Colonic mucosa (tissue), 4 donors: Measurements from ENCODE around the gene GABRD. TPM values are rescaled to one million over a fixed set of nuclear protein-coding genes. Genes with fewer than 3 reads are reported as not detected.

Experiments used
- DNase-seq: peaks from one replicate; pipeline ENCODE4 v3.0.0-alpha.2; 2020
- H3K27ac ChIP-seq: fragments of 200-600 bp; one replicate; pipeline ENCODE4 v1.8.0; 2021
- H3K27me3 ChIP-seq: fragments of 200-600 bp; one replicate; pipeline ENCODE4 v1.8.0; 2021
- H3K36me3 ChIP-seq: fragments of 200-600 bp; one replicate; pipeline ENCODE4 v1.8.0; 2021
- H3K4me1 ChIP-seq: fragments of 200-600 bp; one replicate; pipeline ENCODE4 v1.8.0; 2021; ENCODE audit warnings: mild to moderate bottlenecking
- H3K4me3 ChIP-seq: fragments of 200-600 bp; one replicate; pipeline ENCODE4 v1.8.0; 2021
- H3K9ac ChIP-seq, 2 donors: one replicate each; pipeline ENCODE4 v1.7.0; 2013; ENCODE audit warnings: control low read depth in 2 of 2, low read depth in 2 of 2, low read length in 2 of 2
- H3K9me3 ChIP-seq: fragments of 200-600 bp; one replicate; pipeline ENCODE4 v1.8.0; 2021
- intact Hi-C: fragments of 100-400 bp; cut with DNase I; formaldehyde crosslinking; loops from one replicate; pipeline ENCODE4 v1.14.1; 2022
- total RNA-seq, 2 donors: library from RNA; stranded (reverse); fragmentation: NEBNext Ultra II Directional in 1 of 2; extraction: Animal tissue kit (Norgen Biotek cat#: 25700) in 1 of 2; gene quantifications; one replicate each; pipeline ENCODE4 v1.2.1, GENCODE V29; 2021
- TF ChIP-seq, protein P1 (sequence below): fragments of 200-600 bp; IDR thresholded peaks from one replicate; pipeline ENCODE4 v1.8.0; 2022; ENCODE audit warnings: antibody characterized with exemption, mild to moderate bottlenecking
- donor health status: healthy.
- donor health status: DM: no; HTN: no; CAD: no.
- donor health status: DM: no; HTN: no; CAD: no.

Gene GABRD
- total RNA-seq, 2 donors from 2014 or later: 0.15 to 0.21 TPM

DNA sequence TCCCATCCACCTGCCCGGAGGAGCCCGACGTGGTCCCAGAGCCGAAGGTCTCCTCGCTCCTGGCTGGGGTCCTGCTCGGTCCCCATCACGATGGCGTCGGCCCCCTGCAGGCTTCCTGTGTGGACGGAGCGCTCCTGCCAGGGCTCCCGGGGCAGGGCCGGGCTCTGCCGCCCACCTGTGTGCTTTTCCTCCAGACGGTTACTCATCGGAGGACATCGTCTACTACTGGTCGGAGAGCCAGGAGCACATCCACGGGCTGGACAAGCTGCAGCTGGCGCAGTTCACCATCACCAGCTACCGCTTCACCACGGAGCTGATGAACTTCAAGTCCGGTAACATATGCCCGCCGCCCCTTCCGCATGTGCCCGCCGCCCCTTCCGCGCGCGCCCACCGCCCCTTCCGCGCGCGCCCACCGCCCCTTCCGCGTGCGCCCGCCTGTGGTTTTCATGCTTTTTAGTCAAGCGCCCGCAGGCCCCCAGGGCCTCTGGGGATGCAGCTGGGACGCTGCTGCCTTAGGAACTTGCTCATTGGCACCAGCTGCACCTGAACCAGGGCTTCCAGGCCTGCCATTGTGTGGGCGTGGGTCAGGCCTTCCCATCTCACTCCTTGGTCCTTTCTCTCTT is 8.9 kb downstream of the GABRD start:
- intact Hi-C loops: no loop called here
- TF ChIP-seq, protein P1, sequence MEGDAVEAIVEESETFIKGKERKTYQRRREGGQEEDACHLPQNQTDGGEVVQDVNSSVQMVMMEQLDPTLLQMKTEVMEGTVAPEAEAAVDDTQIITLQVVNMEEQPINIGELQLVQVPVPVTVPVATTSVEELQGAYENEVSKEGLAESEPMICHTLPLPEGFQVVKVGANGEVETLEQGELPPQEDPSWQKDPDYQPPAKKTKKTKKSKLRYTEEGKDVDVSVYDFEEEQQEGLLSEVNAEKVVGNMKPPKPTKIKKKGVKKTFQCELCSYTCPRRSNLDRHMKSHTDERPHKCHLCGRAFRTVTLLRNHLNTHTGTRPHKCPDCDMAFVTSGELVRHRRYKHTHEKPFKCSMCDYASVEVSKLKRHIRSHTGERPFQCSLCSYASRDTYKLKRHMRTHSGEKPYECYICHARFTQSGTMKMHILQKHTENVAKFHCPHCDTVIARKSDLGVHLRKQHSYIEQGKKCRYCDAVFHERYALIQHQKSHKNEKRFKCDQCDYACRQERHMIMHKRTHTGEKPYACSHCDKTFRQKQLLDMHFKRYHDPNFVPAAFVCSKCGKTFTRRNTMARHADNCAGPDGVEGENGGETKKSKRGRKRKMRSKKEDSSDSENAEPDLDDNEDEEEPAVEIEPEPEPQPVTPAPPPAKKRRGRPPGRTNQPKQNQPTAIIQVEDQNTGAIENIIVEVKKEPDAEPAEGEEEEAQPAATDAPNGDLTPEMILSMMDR: no peak
- no peak for DNase-seq
- H3K4me3 ChIP-seq: no peak overlapping the region
- no peak overlapping the region for H3K9ac ChIP-seq
- no peaks in the 10 kb centered on the region for H3K9me3 ChIP-seq
- no peaks in the 10 kb centered on the region for H3K4me1 ChIP-seq
- H3K27ac ChIP-seq: no peak overlapping the region
- H3K27me3 ChIP-seq: no peaks in the 10 kb centered on the region
- no peaks in the 10 kb centered on the region for H3K36me3 ChIP-seq

DNA sequence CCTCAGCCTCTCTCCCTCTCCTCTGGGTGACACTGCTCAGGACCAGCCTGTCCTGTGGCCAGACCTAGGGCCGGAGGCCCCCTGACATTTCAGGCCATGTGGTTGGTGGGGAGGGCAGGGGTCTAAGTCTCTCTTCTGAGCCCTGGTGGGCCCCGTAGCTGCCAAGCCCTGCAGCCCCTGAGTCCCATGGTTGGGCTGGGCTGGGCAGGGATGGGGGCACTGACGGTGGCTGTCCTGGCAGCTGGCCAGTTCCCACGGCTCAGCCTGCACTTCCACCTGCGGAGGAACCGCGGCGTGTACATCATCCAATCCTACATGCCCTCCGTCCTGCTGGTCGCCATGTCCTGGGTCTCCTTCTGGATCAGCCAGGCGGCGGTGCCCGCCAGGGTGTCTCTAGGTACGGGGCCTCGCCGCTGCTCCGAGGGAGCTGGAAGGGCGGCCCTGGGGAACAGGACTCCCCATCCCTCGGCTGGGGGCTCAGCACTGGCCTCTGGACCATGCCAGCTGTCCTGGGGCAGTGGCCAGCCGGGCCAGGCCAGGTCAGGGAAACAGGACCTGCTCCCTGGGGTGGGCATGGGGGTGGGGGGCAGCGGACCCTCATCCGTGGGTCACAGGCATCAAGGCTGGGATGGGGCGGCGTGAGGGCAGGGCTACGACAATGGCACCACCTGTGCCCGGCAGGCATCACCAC is 9.9 kb downstream of the GABRD start:
- TF ChIP-seq, protein P1: no peak
- Histone ChIP-seq H3K36me3 (no peaks in the 10 kb centered on the region), H3K27ac (no peak overlapping the region), H3K4me3 (no peak overlapping the region), H3K27me3 (no peaks in the 10 kb centered on the region), H3K4me1 (no peaks in the 10 kb centered on the region), H3K9me3 (no peaks in the 10 kb centered on the region), H3K9ac (no peak overlapping the region)
- no peak for DNase-seq
- intact Hi-C loops: no loop called here

DNA sequence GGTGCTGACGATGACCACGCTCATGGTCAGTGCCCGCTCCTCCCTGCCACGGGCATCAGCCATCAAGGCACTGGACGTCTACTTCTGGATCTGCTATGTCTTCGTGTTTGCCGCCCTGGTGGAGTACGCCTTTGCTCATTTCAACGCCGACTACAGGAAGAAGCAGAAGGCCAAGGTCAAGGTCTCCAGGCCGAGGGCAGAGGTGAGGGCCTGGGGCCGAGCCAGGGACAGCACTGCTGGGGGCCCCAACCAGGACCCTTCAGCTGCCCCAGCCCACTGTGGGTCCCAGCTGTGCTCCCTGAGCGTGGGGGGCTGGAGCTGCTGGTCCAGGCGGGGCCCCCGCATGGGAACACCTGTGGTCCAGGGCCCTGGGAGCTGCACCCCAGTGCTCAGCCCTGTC is 10.4 kb downstream of the GABRD start:
- no peak for DNase-seq
- no peaks in the 10 kb centered on the region for H3K4me1 ChIP-seq
- no peaks in the 10 kb centered on the region for H3K36me3 ChIP-seq
- H3K9ac ChIP-seq: no peak overlapping the region
- H3K9me3 ChIP-seq: no peaks in the 10 kb centered on the region
- no peaks in the 10 kb centered on the region for H3K27me3 ChIP-seq
- no peak overlapping the region for H3K4me3 ChIP-seq
- no peak overlapping the region for H3K27ac ChIP-seq
- intact Hi-C loops: no loop called here
- TF ChIP-seq, protein P1: no peak

DNA sequence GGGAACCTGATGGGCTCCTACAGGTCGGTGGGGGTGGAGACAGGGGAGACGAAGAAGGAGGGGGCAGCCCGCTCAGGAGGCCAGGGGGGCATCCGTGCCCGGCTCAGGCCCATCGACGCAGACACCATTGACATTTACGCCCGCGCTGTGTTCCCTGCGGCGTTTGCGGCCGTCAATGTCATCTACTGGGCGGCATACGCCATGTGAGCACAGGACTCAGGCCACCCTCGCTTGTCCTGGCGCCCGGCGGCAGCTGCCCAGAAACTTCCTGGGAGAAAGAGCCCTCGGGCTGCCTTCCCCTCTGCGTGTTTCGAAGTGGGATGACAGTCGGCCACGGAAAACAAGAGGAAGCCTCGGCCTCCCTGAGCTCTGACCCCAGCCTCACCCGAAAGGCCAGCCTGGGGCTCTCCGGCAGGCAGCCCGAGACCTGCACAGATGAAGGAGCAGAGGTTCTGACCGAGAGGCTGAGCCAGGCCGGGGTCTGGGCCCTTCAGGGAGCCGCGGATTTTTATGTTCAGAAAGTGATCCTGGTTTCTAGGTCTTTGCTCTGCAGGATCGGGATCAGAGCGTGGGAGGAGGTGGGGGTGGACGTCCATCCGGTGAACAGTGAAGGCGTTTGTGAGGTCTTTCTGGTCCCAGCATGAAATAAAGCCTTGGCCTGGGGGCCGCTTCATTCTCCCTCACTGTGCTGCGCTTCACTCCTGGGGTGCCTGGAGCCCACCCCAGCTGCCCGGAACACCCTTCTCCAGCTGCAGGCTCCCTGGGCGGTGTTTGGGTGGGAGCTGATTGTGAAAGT is 11.1 kb downstream of the GABRD start:
- no peak overlapping the region for H3K27ac ChIP-seq
- TF ChIP-seq, protein P1: no peak
- intact Hi-C loops: no loop called here
- no peaks in the 10 kb centered on the region for H3K9me3 ChIP-seq
- H3K4me3 ChIP-seq: no peak overlapping the region
- H3K27me3 ChIP-seq: no peaks in the 10 kb centered on the region
- H3K9ac ChIP-seq: no peak overlapping the region
- H3K36me3 ChIP-seq: no peaks in the 10 kb centered on the region
- no peak for DNase-seq
- H3K4me1 ChIP-seq: no peaks in the 10 kb centered on the region

DNA sequence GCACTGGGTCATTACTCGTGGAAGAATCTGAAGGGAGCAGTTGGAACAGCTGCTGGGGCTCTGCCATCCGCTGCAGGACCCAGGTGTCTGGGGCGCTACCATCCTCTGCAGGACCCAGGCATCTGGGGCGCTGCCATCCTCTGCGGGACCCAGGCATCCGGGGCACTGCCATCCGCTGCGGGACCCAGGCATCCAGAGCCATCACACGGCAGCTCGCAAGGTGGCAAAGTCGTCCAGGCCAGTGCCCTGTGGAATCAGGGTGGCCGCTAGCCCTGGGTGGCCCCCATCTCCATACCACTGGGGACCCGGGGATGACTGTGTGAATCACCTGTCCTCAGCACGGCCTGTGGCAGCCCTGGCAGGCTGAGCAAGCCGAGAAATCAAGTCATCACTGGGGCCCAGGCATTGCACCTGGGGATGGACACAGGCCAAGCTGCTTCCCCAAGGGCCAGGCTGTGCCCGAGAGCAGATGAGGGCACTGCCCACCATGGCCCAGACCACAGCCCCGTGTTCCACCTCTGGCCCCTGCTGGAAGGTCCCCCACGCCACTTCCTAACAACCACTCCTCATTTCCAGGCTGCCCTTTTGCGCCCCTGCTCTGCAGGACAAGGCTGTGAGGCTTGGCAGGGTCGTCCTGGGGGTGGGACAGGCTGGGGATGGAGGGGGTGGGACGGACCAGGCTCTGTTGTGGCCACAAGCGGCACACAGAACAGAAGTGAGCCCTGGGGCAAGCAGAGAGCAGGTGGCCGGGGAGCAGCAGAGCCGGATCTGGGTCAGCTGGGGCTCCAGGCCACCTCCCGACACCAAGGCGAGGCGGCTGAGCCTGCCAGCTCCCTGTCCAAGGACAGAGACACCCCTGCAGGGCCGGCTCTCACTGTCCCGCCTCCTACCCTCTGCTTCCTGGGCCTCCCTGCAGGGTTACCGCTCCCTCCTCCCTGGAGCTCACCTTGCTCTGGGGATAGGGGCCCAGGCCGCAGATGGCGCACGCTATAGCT is 12.7 kb downstream of the GABRD start:
- Histone ChIP-seq H3K27ac (no peak overlapping the region), H3K9me3 (no peaks in the 10 kb centered on the region), H3K4me3 (no peak overlapping the region), H3K36me3 (no peaks in the 10 kb centered on the region), H3K4me1 (no peaks in the 10 kb centered on the region), H3K27me3 (no peaks in the 10 kb centered on the region), H3K9ac (no peak overlapping the region)
- TF ChIP-seq, protein P1: no peak
- intact Hi-C loops: no loop called here
- DNase-seq: no peak
